ENCODE data around the gene DDX5. TPM values are rescaled to one million over a fixed set of nuclear protein-coding genes. Genes with fewer than 3 reads are reported as not detected.
"Not testable (repeated sequence)": the region's sequence is repeated elsewhere in the genome, so short reads cannot be mapped to it uniquely, and the experiment has no call there.

The DDX5 gene
- polyA plus RNA-seq, 4 donors, result 770 to 979 (median 843) TPM

- DNase-seq (ENCODE audit: low read depth in 4 of 4, low spot score in 3 of 4), result peak in 1 of 4 donors; percentile 16
Observed at GRCh38 chr17:64496348-64496785, 9.7 kb downstream of the DDX5 start.

- DNase-seq (ENCODE audit: low read depth in 4 of 4, low spot score in 3 of 4), result not testable (repeated sequence)
Observed at GRCh38 chr17:64495300-64495699, 10.8 kb downstream of the DDX5 start.

- no peak for DNase-seq (ENCODE audit: low read depth in 4 of 4, low spot score in 3 of 4)
Observed at GRCh38 chr17:64494121-64494520, 12.0 kb downstream of the DDX5 start.

- DNase-seq (ENCODE audit: low read depth in 4 of 4, low spot score in 3 of 4), result no peak
Observed at GRCh38 chr17:64492481-64493109, 13.5 kb downstream of the DDX5 start.

GRCh38 chr17:64491994-64492393 lies 14.1 kb downstream of the DDX5 start:
- DNase-seq (ENCODE audit: low read depth in 4 of 4, low spot score in 3 of 4), result no peak

- no peak for DNase-seq (ENCODE audit: low read depth in 4 of 4, low spot score in 3 of 4)
Observed at GRCh38 chr17:64491034-64491860, 14.8 kb downstream of the DDX5 start.

GRCh38 chr17:64488301-64488700 lies 17.8 kb downstream of the DDX5 start:
- DNase-seq (ENCODE audit: low read depth in 4 of 4, low spot score in 3 of 4), result no peak

- DNase-seq (ENCODE audit: low read depth in 4 of 4, low spot score in 3 of 4), result no peak
Observed at GRCh38 chr17:64484380-64484779, 21.7 kb downstream of the DDX5 start.

- DNase-seq (ENCODE audit: low read depth in 4 of 4, low spot score in 3 of 4), result no peak
Observed at GRCh38 chr17:64480951-64481350, 25.1 kb downstream of the DDX5 start.

GRCh38 chr17:64477849-64478248 lies 28.2 kb downstream of the DDX5 start:
- DNase-seq (ENCODE audit: low read depth in 4 of 4, low spot score in 3 of 4), result no peak

GRCh38 chr17:64472564-64472963 lies 33.5 kb downstream of the DDX5 start:
- no peak for DNase-seq (ENCODE audit: low read depth in 4 of 4, low spot score in 3 of 4)

GRCh38 chr17:64471440-64471839 lies 34.6 kb downstream of the DDX5 start:
- DNase-seq (ENCODE audit: low read depth in 4 of 4, low spot score in 3 of 4), result no peak

- DNase-seq (ENCODE audit: low read depth in 4 of 4, low spot score in 3 of 4), result no peak
Observed at GRCh38 chr17:64470625-64471024, 35.5 kb downstream of the DDX5 start.

- not testable (repeated sequence) for DNase-seq (ENCODE audit: low read depth in 4 of 4, low spot score in 3 of 4)
Observed at GRCh38 chr17:64466834-64467233, 39.3 kb downstream of the DDX5 start.

GRCh38 chr17:64466019-64466735 lies 39.9 kb downstream of the DDX5 start:
- DNase-seq (ENCODE audit: low read depth in 4 of 4, low spot score in 3 of 4), result no peak

GRCh38 chr17:64461788-64462187 lies 44.3 kb downstream of the DDX5 start:
- DNase-seq (ENCODE audit: low read depth in 4 of 4, low spot score in 3 of 4), result no peak

GRCh38 chr17:64460955-64461354 lies 45.1 kb downstream of the DDX5 start:
- DNase-seq (ENCODE audit: low read depth in 4 of 4, low spot score in 3 of 4), result peak in 1 of 4 donors; percentile 12

- not testable (repeated sequence) for DNase-seq (ENCODE audit: low read depth in 4 of 4, low spot score in 3 of 4)
Observed at GRCh38 chr17:64459818-64460217, 46.3 kb downstream of the DDX5 start.

- no peak for DNase-seq (ENCODE audit: low read depth in 4 of 4, low spot score in 3 of 4)
Observed at GRCh38 chr17:64459284-64459747, 46.8 kb downstream of the DDX5 start.

GRCh38 chr17:64458756-64459155 lies 47.3 kb downstream of the DDX5 start:
- no peak for DNase-seq (ENCODE audit: low read depth in 4 of 4, low spot score in 3 of 4)

- DNase-seq (ENCODE audit: low read depth in 4 of 4, low spot score in 3 of 4), result no peak
Observed at GRCh38 chr17:64457156-64457555, 48.9 kb downstream of the DDX5 start.
